Inferior parietal cortex (tissue), 1 donor: ENCODE measurements around the gene TMEM131L.

ENCODE experiments used
- DNase-seq: peaks from one replicate; pipeline ENCODE4 v3.0.0-alpha.2; 2016; ENCODE audit errors: extremely low spot score

Gene TMEM131L

GRCh38 chr4:153520801-153521329 is 54.7 kb downstream of the TMEM131L start:
- no peak for DNase-seq

- no peak for DNase-seq
Measured at GRCh38 chr4:153521478-153521877, 55.3 kb downstream of the TMEM131L start.

- DNase-seq: no peak
Measured at GRCh38 chr4:153521999-153522801, 56.0 kb downstream of the TMEM131L start.

GRCh38 chr4:153522802-153523094 is 56.6 kb downstream of the TMEM131L start:
- no peak for DNase-seq

GRCh38 chr4:153523164-153523796 is 57.1 kb downstream of the TMEM131L start:
- DNase-seq: no peak

GRCh38 chr4:153523941-153524386 is 57.8 kb downstream of the TMEM131L start:
- no peak for DNase-seq

GRCh38 chr4:153524682-153525081 is 58.5 kb downstream of the TMEM131L start:
- DNase-seq: no peak

- no peak for DNase-seq
Measured at GRCh38 chr4:153527690-153528089, 61.5 kb downstream of the TMEM131L start.

GRCh38 chr4:153528705-153529485 is 62.7 kb downstream of the TMEM131L start:
- DNase-seq: no peak

GRCh38 chr4:153529646-153530045 is 63.5 kb downstream of the TMEM131L start:
- no peak for DNase-seq

- DNase-seq: no peak
Measured at GRCh38 chr4:153530284-153530999, 64.3 kb downstream of the TMEM131L start.

- DNase-seq: no peak
Measured at GRCh38 chr4:153531000-153531358, 64.8 kb downstream of the TMEM131L start.

- no peak for DNase-seq
Measured at GRCh38 chr4:153531976-153532626, 65.9 kb downstream of the TMEM131L start.

- no peak for DNase-seq
Measured at GRCh38 chr4:153532636-153533035, 66.5 kb downstream of the TMEM131L start.

- no peak for DNase-seq
Measured at GRCh38 chr4:153533387-153533786, 67.2 kb downstream of the TMEM131L start.

GRCh38 chr4:153534792-153535629 is 68.9 kb downstream of the TMEM131L start:
- no peak for DNase-seq

GRCh38 chr4:153535772-153536513 is 69.8 kb downstream of the TMEM131L start:
- DNase-seq: no peak

GRCh38 chr4:153537493-153537960 is 71.4 kb downstream of the TMEM131L start:
- DNase-seq: no peak
